Measurements from ENCODE around the gene TRPM1. TPM values are rescaled to one million over a fixed set of nuclear protein-coding genes. Genes with fewer than 3 reads are reported as not detected.
A peak's percentile ranks its signal among the peaks of the same experiment; 100 is the strongest.

Gene TRPM1
- total and polyA plus RNA-seq, 7 donors, result 0.03 TPM; not detected in 6

DNA sequence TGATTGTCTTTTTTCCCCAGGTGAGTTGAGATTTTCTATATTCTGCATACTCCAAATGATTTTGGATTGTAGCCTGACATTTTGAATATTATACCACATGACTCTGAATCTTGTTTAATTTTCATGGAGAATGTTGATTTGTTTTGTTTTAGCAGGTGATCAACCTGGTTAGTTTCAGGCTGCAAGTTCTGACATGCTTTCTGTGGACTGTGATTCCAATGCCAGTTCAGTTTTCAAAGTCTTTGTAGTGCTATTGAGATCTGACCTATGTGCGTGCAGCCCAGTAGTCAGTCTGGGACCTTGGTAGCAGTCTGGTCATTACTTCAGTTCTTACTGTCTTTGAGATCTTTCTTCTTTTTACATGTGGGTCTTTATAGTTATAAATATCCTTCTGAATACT is 91.5 kb downstream of the TRPM1 start:
- WGBS, 3 donors, result 93 to 100% (median 93%) methylated on average over 1 of the region's 1 CpG
- no peak for ATAC-seq
- intact Hi-C loops (cut with DNase I), result no loop called here
- Histone ChIP-seq H3K36me3 (ENCODE audit: insufficient read depth in 1 of 2, low read depth in 1 of 2) (no peaks in the 10 kb centered on the region), H3K9me3 (peaks cover 21% of the 10 kb centered on the region), H3K27ac (no peak overlapping the region), H3K4me3 (no peak overlapping the region), H3K27me3 (ENCODE audit: insufficient read depth in 3 of 3, low read length in 2 of 3) (no peaks in the 10 kb centered on the region), H3K4me1 (no peaks in the 10 kb centered on the region)
- DNase-seq, result no peak
- TF ChIP-seq, protein P1, sequence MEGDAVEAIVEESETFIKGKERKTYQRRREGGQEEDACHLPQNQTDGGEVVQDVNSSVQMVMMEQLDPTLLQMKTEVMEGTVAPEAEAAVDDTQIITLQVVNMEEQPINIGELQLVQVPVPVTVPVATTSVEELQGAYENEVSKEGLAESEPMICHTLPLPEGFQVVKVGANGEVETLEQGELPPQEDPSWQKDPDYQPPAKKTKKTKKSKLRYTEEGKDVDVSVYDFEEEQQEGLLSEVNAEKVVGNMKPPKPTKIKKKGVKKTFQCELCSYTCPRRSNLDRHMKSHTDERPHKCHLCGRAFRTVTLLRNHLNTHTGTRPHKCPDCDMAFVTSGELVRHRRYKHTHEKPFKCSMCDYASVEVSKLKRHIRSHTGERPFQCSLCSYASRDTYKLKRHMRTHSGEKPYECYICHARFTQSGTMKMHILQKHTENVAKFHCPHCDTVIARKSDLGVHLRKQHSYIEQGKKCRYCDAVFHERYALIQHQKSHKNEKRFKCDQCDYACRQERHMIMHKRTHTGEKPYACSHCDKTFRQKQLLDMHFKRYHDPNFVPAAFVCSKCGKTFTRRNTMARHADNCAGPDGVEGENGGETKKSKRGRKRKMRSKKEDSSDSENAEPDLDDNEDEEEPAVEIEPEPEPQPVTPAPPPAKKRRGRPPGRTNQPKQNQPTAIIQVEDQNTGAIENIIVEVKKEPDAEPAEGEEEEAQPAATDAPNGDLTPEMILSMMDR (IDR thresholded peaks at IDR 0.05), result no peak

GRCh38 chr15:31005660-31006059 is 95.9 kb downstream of the TRPM1 start:
- H3K27ac ChIP-seq, result no peak overlapping the region
- TF ChIP-seq, protein P1 (IDR thresholded peaks at IDR 0.05), result no peak
- DNase-seq (no peak), ATAC-seq (no peak)
- H3K9me3 ChIP-seq, result no peaks in the 10 kb centered on the region
- H3K4me3 ChIP-seq, result no peak overlapping the region
- H3K36me3 ChIP-seq (ENCODE audit: insufficient read depth in 1 of 2, low read depth in 1 of 2), result no peaks in the 10 kb centered on the region
- 60 to 80% (median 73%) methylated on average over 2 of the region's 2 CpGs for WGBS, 3 donors
- no peaks in the 10 kb centered on the region for H3K4me1 ChIP-seq
- intact Hi-C loops (cut with DNase I), result loop anchor here in 1 of 2 donors (2.0 kb wide), 1 partner anchor 25 kb away; no protein-coding TSS in a partner anchor
- no peaks in the 10 kb centered on the region for H3K27me3 ChIP-seq (ENCODE audit: insufficient read depth in 3 of 3, low read length in 2 of 3)

- no peaks in the 10 kb centered on the region for H3K9me3 ChIP-seq
- H3K36me3 ChIP-seq (ENCODE audit: insufficient read depth in 1 of 2, low read depth in 1 of 2), result no peaks in the 10 kb centered on the region
- intact Hi-C loops (cut with DNase I), result loop anchor here in 1 of 2 donors (2.0 kb wide), 1 partner anchor 27 kb away; no protein-coding TSS in a partner anchor
- TF ChIP-seq, protein P1 (IDR thresholded peaks at IDR 0.05), result no peak
- 31 to 37% (median 35%) methylated on average over 5 of the region's 5 CpGs for WGBS, 3 donors
- DNase-seq (peak in 1 of 2 donors; percentile 57), ATAC-seq (no peak)
- no peaks in the 10 kb centered on the region for H3K4me1 ChIP-seq
- no peak overlapping the region for H3K27ac ChIP-seq
- H3K4me3 ChIP-seq, result no peak overlapping the region
- H3K27me3 ChIP-seq (ENCODE audit: insufficient read depth in 3 of 3, low read length in 2 of 3), result no peaks in the 10 kb centered on the region
These were observed 97.2 kb downstream of the TRPM1 start for GRCh38 chr15:31004220-31004733.

DNA sequence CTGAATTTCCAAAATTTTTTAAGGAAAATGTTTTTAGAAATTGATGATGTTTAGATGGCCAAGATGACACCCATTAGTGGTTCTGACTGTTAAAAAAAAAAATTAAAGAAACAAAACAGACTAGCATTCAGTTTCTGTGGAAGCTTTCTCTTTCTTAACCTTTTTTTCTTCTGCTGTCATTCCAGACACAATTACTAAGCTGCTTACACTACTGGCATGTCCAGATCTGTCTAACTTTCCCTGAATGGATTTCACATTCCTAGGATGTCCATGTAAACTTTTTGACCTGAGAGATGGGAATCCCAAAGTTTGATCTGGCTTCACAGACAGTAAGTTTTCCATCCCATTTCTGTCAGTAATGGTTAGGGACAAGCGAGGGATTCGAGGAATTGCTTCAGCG is 99.8 kb downstream of the TRPM1 start:
- intact Hi-C loops (cut with DNase I), result no loop called here
- Histone ChIP-seq H3K4me3 (no peak overlapping the region), H3K9me3 (no peaks in the 10 kb centered on the region), H3K27me3 (ENCODE audit: insufficient read depth in 3 of 3, low read length in 2 of 3) (no peaks in the 10 kb centered on the region), H3K27ac (no peak overlapping the region), H3K36me3 (ENCODE audit: insufficient read depth in 1 of 2, low read depth in 1 of 2) (no peaks in the 10 kb centered on the region), H3K4me1 (no peaks in the 10 kb centered on the region)
- DNase-seq, result no peak
- 89 to 96% (median 90%) methylated on average over 3 of the region's 3 CpGs for WGBS, 3 donors
- TF ChIP-seq, protein P1 (IDR thresholded peaks at IDR 0.05), result no peak
- no peak for ATAC-seq

DNA sequence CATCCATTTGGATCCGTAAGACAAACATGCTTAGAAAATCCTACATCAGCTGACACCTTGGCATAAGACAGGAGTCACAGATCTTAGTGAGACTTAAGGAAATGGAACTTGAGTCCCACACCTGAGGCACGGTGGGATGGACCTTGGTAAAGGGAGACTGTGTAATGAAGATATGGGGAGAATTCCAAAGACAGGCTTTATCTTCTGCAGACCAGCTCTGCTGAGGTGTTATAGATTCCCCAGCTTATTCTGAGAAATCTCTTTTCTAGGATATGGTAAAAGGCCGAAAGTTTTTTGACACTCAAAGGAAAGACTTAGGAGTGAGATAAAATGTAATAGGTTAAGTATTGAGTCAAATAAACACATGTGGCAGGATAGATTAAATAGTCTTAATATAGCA is 101.8 kb downstream of the TRPM1 start:
- no peak for DNase-seq
- no peaks in the 10 kb centered on the region for H3K27me3 ChIP-seq (ENCODE audit: insufficient read depth in 3 of 3, low read length in 2 of 3)
- intact Hi-C loops (cut with DNase I), result loop anchor here in 1 of 2 donors (10.0 kb wide), 1 partner anchor 75 kb away; no protein-coding TSS in a partner anchor
- no peak overlapping the region for H3K4me3 ChIP-seq
- ATAC-seq, result no peak
- no peaks in the 10 kb centered on the region for H3K36me3 ChIP-seq (ENCODE audit: insufficient read depth in 1 of 2, low read depth in 1 of 2)
- TF ChIP-seq, protein P1 (IDR thresholded peaks at IDR 0.05), result no peak
- no peaks in the 10 kb centered on the region for H3K9me3 ChIP-seq
- no peak overlapping the region for H3K27ac ChIP-seq
- 78 to 86% (median 85%) methylated on average over 3 of the region's 3 CpGs for WGBS, 3 donors
- no peaks in the 10 kb centered on the region for H3K4me1 ChIP-seq
